AG09309 (cell line): ENCODE measurements around the gene PRKG1.
"Not testable (repeated sequence)": the region's sequence is repeated elsewhere in the genome, so short reads cannot be mapped to it uniquely, and the experiment has no call there.

ENCODE experiments used
- DNase-seq: peaks from one replicate; pipeline ENCODE4 v3.0.0-alpha.2; 2010; ENCODE audit warnings: low read depth
- H3K4me3 ChIP-seq: 2 replicates; pipeline ENCODE4 v1.5.1; 2011; ENCODE audit warnings: mild to moderate bottlenecking, low read depth, low read length, moderate library complexity; ENCODE audit not compliant: control insufficient read depth
- CTCF ChIP-seq: IDR thresholded peaks from 2 replicates; pipeline ENCODE4 v1.5.1; 2011; ENCODE audit warnings: mild to moderate bottlenecking, low read depth, low read length, inconsistent platforms; ENCODE audit not compliant: insufficient read depth, control insufficient read depth; ENCODE audit errors: missing control alignments

PRKG1 gene

GRCh38 chr10:51683031-51683691 is 608.9 kb downstream of the PRKG1 start:
- DNase-seq = no peak
- no peak for TF ChIP-seq CTCF
- no peak overlapping the region for H3K4me3 ChIP-seq

DNA sequence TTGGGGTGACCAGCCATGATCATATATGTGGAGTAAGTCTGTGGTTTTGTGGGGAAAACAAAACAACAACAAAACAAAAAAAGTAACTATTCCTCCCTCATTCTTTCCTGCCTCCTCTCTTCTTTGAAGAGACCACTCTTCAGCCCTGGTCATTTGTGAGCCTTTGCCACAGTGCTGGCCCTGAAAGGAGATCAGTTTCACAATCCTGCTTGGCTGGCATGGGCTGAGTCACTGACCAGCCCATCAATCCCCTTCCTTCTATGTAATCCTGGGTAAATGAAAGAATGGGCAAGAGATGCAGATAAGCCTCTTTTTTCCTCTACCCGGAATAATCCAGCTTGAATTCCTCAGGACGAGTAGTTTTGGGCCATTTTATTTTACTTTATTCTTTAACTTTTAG is 611.5 kb downstream of the PRKG1 start:
- TF ChIP-seq CTCF = no peak
- DNase-seq = no peak
- H3K4me3 ChIP-seq = no peak overlapping the region

DNA sequence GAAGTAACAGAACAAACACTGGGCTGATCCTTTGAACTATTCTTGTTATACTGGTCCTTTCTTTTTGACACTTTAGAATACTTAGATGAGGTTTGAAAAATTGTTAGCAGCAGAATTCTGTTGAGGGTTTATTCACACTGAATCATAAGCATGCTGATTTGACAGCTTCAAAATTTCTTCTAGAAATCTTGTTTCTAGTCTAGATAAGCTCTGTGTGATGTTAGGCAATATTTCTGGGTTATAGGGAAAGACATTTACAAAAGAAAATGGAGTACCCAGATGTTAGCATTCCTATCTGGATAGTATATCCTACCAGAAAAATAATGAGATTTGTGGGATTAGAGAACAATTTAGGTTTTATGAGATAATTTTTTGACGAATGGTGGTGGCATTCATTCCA is 613.0 kb downstream of the PRKG1 start:
- DNase-seq = no peak
- no peak overlapping the region for H3K4me3 ChIP-seq
- no peak for TF ChIP-seq CTCF

DNA sequence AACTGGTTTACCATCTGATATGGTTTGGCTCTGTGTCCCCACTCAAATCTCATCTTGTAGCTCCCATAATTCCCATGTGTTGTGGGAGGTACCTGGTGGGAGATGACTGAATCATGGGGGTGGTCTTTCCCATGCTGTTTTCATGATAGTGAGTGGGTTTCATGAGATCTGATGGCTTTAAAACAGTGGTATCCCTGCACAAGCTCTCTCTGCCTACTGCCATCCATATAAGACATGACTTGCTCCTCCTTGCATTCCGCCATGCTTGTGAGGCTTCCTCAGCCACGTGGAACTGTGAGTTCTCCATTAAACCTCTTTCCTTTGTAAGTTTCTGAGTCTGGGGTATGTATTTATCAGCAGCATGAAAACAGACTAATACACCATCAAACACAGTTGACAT is 614.5 kb downstream of the PRKG1 start:
- not testable (repeated sequence) for DNase-seq, H3K4me3 ChIP-seq

DNA sequence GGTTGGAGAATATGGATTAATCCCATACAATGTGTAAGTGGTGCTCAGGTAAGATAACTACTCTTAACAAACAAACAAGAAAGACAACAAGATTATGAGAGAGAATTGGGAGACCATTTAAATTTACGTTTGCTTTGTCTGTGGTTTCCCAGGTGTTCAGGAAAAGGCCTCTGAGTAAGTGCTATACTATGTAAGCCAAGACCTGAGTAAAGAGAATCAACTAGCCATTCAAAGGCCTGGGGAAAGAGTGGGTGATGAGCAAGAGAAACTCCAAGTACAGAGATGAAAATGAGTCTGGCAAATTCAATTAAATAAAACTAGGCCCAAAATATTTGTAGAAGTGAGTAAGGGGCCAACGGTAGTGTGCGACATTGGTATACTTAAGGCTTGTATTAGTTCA is 615.2 kb downstream of the PRKG1 start:
- DNase-seq = no peak
- H3K4me3 ChIP-seq = no peak overlapping the region
- TF ChIP-seq CTCF = no peak

GRCh38 chr10:51691135-51691534 is 616.8 kb downstream of the PRKG1 start:
- no peak overlapping the region for H3K4me3 ChIP-seq
- no peak for DNase-seq
- no peak for TF ChIP-seq CTCF

- DNase-seq = no peak
Measured at GRCh38 chr10:51694086-51694768, 619.9 kb downstream of the PRKG1 start.

More at GRCh38 chr10:51694086-51694768, 619.9 kb downstream of the PRKG1 start:
- no peak overlapping the region for H3K4me3 ChIP-seq
- TF ChIP-seq CTCF = no peak
